ENCODE data around the gene RAB26. TPM values are rescaled to one million over a fixed set of nuclear protein-coding genes. Genes with fewer than 3 reads are reported as not detected.
"Not testable (repeated sequence)": the region's sequence is repeated elsewhere in the genome, so short reads cannot be mapped to it uniquely, and the experiment has no call there.

Gene RAB26
- total and polyA plus RNA-seq, 2 of the 13 experiments (the other 11 are each of a cell fraction or from before 2014, with no cell fraction given) = 0.86 to 3.6 TPM

DNA sequence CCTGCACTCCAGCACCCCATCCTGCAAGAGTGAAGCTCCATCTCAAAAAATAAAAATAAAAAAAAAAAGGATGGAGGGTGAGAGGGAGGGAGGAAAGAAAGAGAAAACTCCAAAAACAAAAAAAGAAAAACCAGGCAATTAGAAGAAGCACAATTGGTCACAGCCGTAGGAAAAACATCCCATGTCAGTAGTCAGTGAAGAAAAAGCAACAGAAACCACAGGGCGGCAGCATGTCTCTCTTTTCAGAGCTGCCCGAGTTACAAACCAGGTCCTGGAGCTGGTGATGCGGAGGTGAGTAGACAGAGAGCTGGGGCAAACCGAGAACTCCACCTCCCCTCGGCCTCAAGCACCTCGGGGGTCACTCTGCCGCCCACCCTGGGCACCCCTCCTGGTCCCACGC is 27.1 kb upstream of the RAB26 start:
- H2AFZ ChIP-seq (ENCODE audit: low read length); H3K4me1 ChIP-seq (ENCODE audit: insufficient read depth, low read length); H3K4me3 ChIP-seq (replicated peaks in 1 of 3; ENCODE audit: insufficient read depth in 1 of 3, low read depth in 2 of 3, low read length in 3 of 3); H3K4me2 ChIP-seq (ENCODE audit: low read depth, low read length); H4K20me1 ChIP-seq (ENCODE audit: insufficient read depth, low read length); H3K27me3 ChIP-seq (ENCODE audit: control insufficient read depth in 1 of 2, insufficient read depth in 2 of 2, low read length in 2 of 2); H3K9ac ChIP-seq (ENCODE audit: insufficient read depth, low read depth, low read length); in situ Hi-C loops (cut with HindIII; ENCODE audit: extremely low pct_ligation_motif_present, low pct_unique_long_range_greater_than_20kb); H3K27ac ChIP-seq (ENCODE audit: extremely low read length, insufficient read depth, low read length); H3K79me2 ChIP-seq (ENCODE audit: insufficient read depth, low read length); intact Hi-C loops (cut with micrococcal nuclease; ENCODE audit: unreplicated experiment); H3K36me3 ChIP-seq (replicated peaks in 1 of 2; ENCODE audit: control insufficient read depth in 1 of 2, insufficient read depth in 2 of 2, low read length in 2 of 2); H3K9me3 ChIP-seq (ENCODE audit: low read length); FAIRE-seq; BruUV-seq (replicated peaks); POLR2A ChIA-PET: not testable (repeated sequence)
- CTCF ChIA-PET (ENCODE audit: low intra/inter-chr PET ratio, low total read pairs) = interaction anchor here (0.7 kb wide), 1 partner anchor 20 kb away, joined by 3 read pairs; no protein-coding TSS in a partner anchor
- peak; percentile 34 for DNase-seq (ENCODE audit: low spot score)
- peak; percentile 51 for ATAC-seq
- WGBS (ENCODE audit: low lambda C conversion rate) = 58% methylated on average over 3 of the region's 9 CpGs
- TF ChIP-seq SMC3 (IDR thresholded peaks at IDR 0.05; ENCODE audit: low read length) (peak; percentile 31; the same call in 1 of the 2 replicates), STAG1 (CRISPR knock-in tag; IDR thresholded peaks at IDR 0.05) (peak; percentile 50)
- TF ChIP-seq, protein P1, sequence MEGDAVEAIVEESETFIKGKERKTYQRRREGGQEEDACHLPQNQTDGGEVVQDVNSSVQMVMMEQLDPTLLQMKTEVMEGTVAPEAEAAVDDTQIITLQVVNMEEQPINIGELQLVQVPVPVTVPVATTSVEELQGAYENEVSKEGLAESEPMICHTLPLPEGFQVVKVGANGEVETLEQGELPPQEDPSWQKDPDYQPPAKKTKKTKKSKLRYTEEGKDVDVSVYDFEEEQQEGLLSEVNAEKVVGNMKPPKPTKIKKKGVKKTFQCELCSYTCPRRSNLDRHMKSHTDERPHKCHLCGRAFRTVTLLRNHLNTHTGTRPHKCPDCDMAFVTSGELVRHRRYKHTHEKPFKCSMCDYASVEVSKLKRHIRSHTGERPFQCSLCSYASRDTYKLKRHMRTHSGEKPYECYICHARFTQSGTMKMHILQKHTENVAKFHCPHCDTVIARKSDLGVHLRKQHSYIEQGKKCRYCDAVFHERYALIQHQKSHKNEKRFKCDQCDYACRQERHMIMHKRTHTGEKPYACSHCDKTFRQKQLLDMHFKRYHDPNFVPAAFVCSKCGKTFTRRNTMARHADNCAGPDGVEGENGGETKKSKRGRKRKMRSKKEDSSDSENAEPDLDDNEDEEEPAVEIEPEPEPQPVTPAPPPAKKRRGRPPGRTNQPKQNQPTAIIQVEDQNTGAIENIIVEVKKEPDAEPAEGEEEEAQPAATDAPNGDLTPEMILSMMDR (CRISPR knock-in tag; IDR thresholded peaks at IDR 0.05) = peak; percentile 45; the same call in 1 of the 2 replicates

GRCh38 chr16:2121853-2122252 is 26.6 kb upstream of the RAB26 start:
- intact Hi-C loops (cut with micrococcal nuclease; ENCODE audit: unreplicated experiment) = no loop called here
- Histone ChIP-seq H3K4me3 (replicated peaks in 1 of 3; ENCODE audit: insufficient read depth in 1 of 3, low read depth in 2 of 3, low read length in 3 of 3) (no peak overlapping the region), H3K36me3 (replicated peaks in 1 of 2; ENCODE audit: control insufficient read depth in 1 of 2, insufficient read depth in 2 of 2, low read length in 2 of 2) (no peaks in the 10 kb centered on the region), H3K27ac (ENCODE audit: extremely low read length, insufficient read depth, low read length) (no peak overlapping the region), H3K9me3 (ENCODE audit: low read length) (no peaks in the 10 kb centered on the region), H3K4me2 (ENCODE audit: low read depth, low read length) (no peak overlapping the region), H3K9ac (ENCODE audit: insufficient read depth, low read depth, low read length) (no peak overlapping the region), H2AFZ (ENCODE audit: low read length) (no peak overlapping the region), H3K4me1 (ENCODE audit: insufficient read depth, low read length) (no peaks in the 10 kb centered on the region), H3K79me2 (ENCODE audit: insufficient read depth, low read length) (peaks cover 10% of the 10 kb centered on the region), H4K20me1 (ENCODE audit: insufficient read depth, low read length) (no peaks in the 10 kb centered on the region), H3K27me3 (ENCODE audit: control insufficient read depth in 1 of 2, insufficient read depth in 2 of 2, low read length in 2 of 2) (no peaks in the 10 kb centered on the region)
- no peak for DNase-seq (ENCODE audit: low spot score)
- WGBS (ENCODE audit: low lambda C conversion rate) = 98% methylated on average over 8 of the region's 19 CpGs
- TF ChIP-seq ZNF687 (CRISPR knock-in tag; IDR thresholded peaks at IDR 0.05) (peak; percentile 13; the same call in 1 of the 2 replicates), THAP9 (CRISPR knock-in tag; IDR thresholded peaks at IDR 0.05; ENCODE audit: borderline replicate concordance) (no peak), POLR2A (IDR thresholded peaks at IDR 0.05; ENCODE audit: insufficient read depth in 1 of 2, low read depth in 2 of 2, low read length in 2 of 2) (no peak)
- TF ChIP-seq, protein P2, sequence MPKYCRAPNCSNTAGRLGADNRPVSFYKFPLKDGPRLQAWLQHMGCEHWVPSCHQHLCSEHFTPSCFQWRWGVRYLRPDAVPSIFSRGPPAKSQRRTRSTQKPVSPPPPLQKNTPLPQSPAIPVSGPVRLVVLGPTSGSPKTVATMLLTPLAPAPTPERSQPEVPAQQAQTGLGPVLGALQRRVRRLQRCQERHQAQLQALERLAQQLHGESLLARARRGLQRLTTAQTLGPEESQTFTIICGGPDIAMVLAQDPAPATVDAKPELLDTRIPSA (CRISPR knock-in tag; IDR thresholded peaks at IDR 0.05; ENCODE audit: borderline replicate concordance) = no peak
- TF ChIP-seq, protein P3, sequence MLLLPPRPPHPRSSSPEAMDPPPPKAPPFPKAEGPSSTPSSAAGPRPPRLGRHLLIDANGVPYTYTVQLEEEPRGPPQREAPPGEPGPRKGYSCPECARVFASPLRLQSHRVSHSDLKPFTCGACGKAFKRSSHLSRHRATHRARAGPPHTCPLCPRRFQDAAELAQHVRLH (CRISPR knock-in tag; IDR thresholded peaks at IDR 0.05; ENCODE audit: borderline replicate concordance, low read depth) = no peak
- BruUV-seq (replicated peaks) = no TSS peak
- ChIA-PET POLR2A (no interaction called here), CTCF (ENCODE audit: low intra/inter-chr PET ratio, low total read pairs) (interaction anchor here (0.7 kb wide), 1 partner anchor 19 kb away, joined by 3 read pairs; no protein-coding TSS in a partner anchor)
- in situ Hi-C loops (cut with HindIII; ENCODE audit: extremely low pct_ligation_motif_present, low pct_unique_long_range_greater_than_20kb) = no loop called here
- no peak for FAIRE-seq
- ATAC-seq = peak; percentile 12; the same call in 2 of the 3 replicates
